Measurements from ENCODE around the gene WDR27.

GRCh38 chr6:169665289-169665688 is 36.5 kb downstream of the WDR27 start:
- no peak for TF ChIP-seq EZH2phosphoT487 (IDR thresholded peaks at IDR 0.05; ENCODE audit: low read depth, severe bottlenecking, unreplicated experiment)
- no peak for TF ChIP-seq CTCF (IDR thresholded peaks at IDR 0.05; ENCODE audit: poor library complexity)
